GM12878 (cell line): ENCODE results near the gene OLFM2. TPM values are rescaled to one million over a fixed set of nuclear protein-coding genes. Genes with fewer than 3 reads are reported as not detected.

Source experiments
- ATAC-seq: fragments of 200-7000 bp; cut with Tn5 transposase; 3 replicates; pipeline ENCODE4 v1.9.1; 2020; ENCODE audit warnings: mild to moderate bottlenecking, moderate library complexity
- Bru-seq: library from RNA; stranded (reverse); fragments of 400-500 nt; gene quantifications from one replicate; lab custom pipeline; 2021; lab: Mats Ljungman, UMichigan
- BruChase-seq, 2 experiments: library from RNA; stranded (reverse); fragments of 400-500 nt; gene quantifications; one replicate each; lab custom pipeline; 2021; lab: Mats Ljungman, UMichigan
- BruUV-seq: library from RNA; stranded (reverse); fragments of 400-500 nt; replicated peaks from 2 replicates; lab custom pipeline; 2021; lab: Mats Ljungman, UMichigan
- CTCF ChIA-PET: fragments of 300-600 bp; sonication (Branson Sonifier 250); formaldehyde crosslinking; extraction: SDS; loops from one replicate; lab custom pipeline; 2021; ENCODE audit warnings: inconsistent platforms; lab: Yijun Ruan, JAX
- POLR2A ChIA-PET: fragments of 350-600 bp; formaldehyde crosslinking; extraction: SDS; loops from one replicate; lab custom pipeline; 2021; ENCODE audit warnings: inconsistent platforms; lab: Charles Lee
- RAD21 ChIA-PET: fragments of 300-600 bp; sonication (Branson Sonifier 250); formaldehyde crosslinking; loops from one replicate; lab custom pipeline; 2023; ENCODE audit warnings: antibody characterized with exemption; ENCODE audit not compliant: unreplicated experiment; lab: Charles Lee
- SMC1A ChIA-PET: fragments of 300-600 bp; sonication (Branson Sonifier 250); formaldehyde crosslinking; loops from one replicate; lab custom pipeline; 2023; ENCODE audit not compliant: unreplicated experiment, uncharacterized antibody; lab: Charles Lee
- DNase-seq: peaks from one replicate; pipeline ENCODE4 v3.0.0-alpha.2; 2011; ENCODE audit warnings: low read depth, low spot score
- FAIRE-seq: peaks from 3 replicates; lab custom pipeline; 2011; peaks lifted over from hg19 to GRCh38; lab: Jason Lieb, UNC
- H2AFZ ChIP-seq: 2 replicates; pipeline ENCODE4 v1.6.0; 2011; ENCODE audit warnings: low read depth, low read length, control low read depth; ENCODE audit not compliant: control insufficient read depth
- H3K27ac ChIP-seq: 2 replicates; pipeline ENCODE4 v1.5.1; 2011; ENCODE audit warnings: control low read depth; ENCODE audit not compliant: control insufficient read depth, insufficient read depth
- H3K27me3 ChIP-seq, 2 experiments: replicated peaks in 1 of 2; 2 replicates each; pipeline versions ENCODE4 v1.6.0 to v1.6.1; 2011; ENCODE audit warnings: low read length in 1 of 2; ENCODE audit not compliant: control insufficient read depth in 2 of 2, insufficient read depth in 2 of 2
- H3K36me3 ChIP-seq, 2 experiments: 2 replicates each; pipeline ENCODE4 v1.5.1; 2011; ENCODE audit warnings: low read length in 1 of 2; ENCODE audit not compliant: control insufficient read depth in 2 of 2, insufficient read depth in 2 of 2
- H3K4me1 ChIP-seq: 2 replicates; pipeline ENCODE4 v1.6.1; 2011; ENCODE audit warnings: mild to moderate bottlenecking, low read length, moderate library complexity, mixed read lengths; ENCODE audit not compliant: control insufficient read depth, insufficient read depth
- H3K4me2 ChIP-seq: 2 replicates; pipeline ENCODE4 v1.6.0; 2011; ENCODE audit warnings: control low read depth; ENCODE audit not compliant: control insufficient read depth, insufficient read depth
- H3K4me3 ChIP-seq: fragments of 200-600 bp; sonication (generic); 2 replicates; pipeline ENCODE4 v1.5.1; 2016
- H3K79me2 ChIP-seq: 2 replicates; pipeline ENCODE4 v1.6.0; 2011; ENCODE audit warnings: low read length; ENCODE audit not compliant: control insufficient read depth, insufficient read depth
- H3K9ac ChIP-seq: 2 replicates; pipeline ENCODE4 v1.8.0; 2011; ENCODE audit warnings: low read length, control low read depth, mixed read lengths; ENCODE audit not compliant: control insufficient read depth, insufficient read depth
- H3K9me3 ChIP-seq: replicated peaks from 3 replicates; pipeline ENCODE4 v1.5.1; 2011; ENCODE audit warnings: mild to moderate bottlenecking, low read length; ENCODE audit not compliant: control insufficient read depth, insufficient read depth
- H4K20me1 ChIP-seq: 2 replicates; pipeline ENCODE4 v1.6.0; 2011; ENCODE audit not compliant: control insufficient read depth, insufficient read depth
- BHLHE40 ChIP-seq, 2 experiments: fragments of 450-650 bp in 1 of 2; IDR thresholded peaks; 2 replicates each; pipeline ENCODE4 v1.6.1; 2011 to 2017; ENCODE audit warnings: low read depth in 2 of 2, borderline replicate concordance in 1 of 2, improper control_type of control experiment in 1 of 2, low read length in 1 of 2, mild to moderate bottlenecking in 1 of 2
- RAD51 ChIP-seq: fragments of 450-650 bp; IDR thresholded peaks from 2 replicates; pipeline ENCODE4 v1.6.1; 2016; ENCODE audit warnings: moderate library complexity, mild to moderate bottlenecking, inconsistent platforms
- RFX5 ChIP-seq: IDR thresholded peaks from 2 replicates; pipeline ENCODE4 v1.6.1; 2011; ENCODE audit warnings: low read depth, low read length, improper control_type of control experiment
- WGBS: methylation state at CpG from one replicate; pipeline ENCODE4 v1.1.6; 2016; ENCODE audit warnings: low lambda C conversion rate; ENCODE audit not compliant: insufficient replicate concordance, insufficient coverage; ENCODE audit errors: missing lambda C conversion rate; 5-methylcytosine and 5-hydroxymethylcytosine counted together
- in situ Hi-C: fragments of 300-500 bp; cut with MboI; formaldehyde crosslinking; loops from 9 replicates; pipeline ENCODE4 v1.14.3; 2018; ENCODE audit warnings: mixed read lengths
- intact Hi-C: fragments of 100-400 bp; cut with micrococcal nuclease; formaldehyde crosslinking; loops from one replicate; pipeline ENCODE4 v1.14.2; 2022; ENCODE audit not compliant: unreplicated experiment
- long read RNA-seq, 2 experiments: library from polyadenylated mRNA; unstranded; transcript quantifications; one replicate each; pipeline ENCODE4 v2.0.0, GENCODE V29; 2019 to 2020
- polyA minus RNA-seq, 3 experiments: library from RNA; depleted of rRNA, polyadenylated mRNA; stranded (reverse); fragments of >200 nt; gene quantifications; 2 replicates each; pipeline ENCODE4 v1.2.3, GENCODE V29; 2011
- polyA plus RNA-seq, 11 experiments: library from polyadenylated mRNA; depleted of rRNA in 4 of 11; unstranded in 6 of 11; stranded (reverse) in 5 of 11; fragments of >200 nt; fragmentation: Nextera tagmentation in 4 of 11; fragmentation: Illumina TruSeq in 1 of 11; extraction: Ambion mirVana in 4 of 11; extraction: Trizol in 1 of 11; gene quantifications; 1 replicate in 1 of 11; 2 replicates in 10 of 11; pipeline versions ENCODE4 v1.2.1 to v1.2.3, GENCODE V29; 2011 to 2016; ENCODE audit warnings: inconsistent platforms in 2 of 11, missing spikeins in 2 of 11, low read depth in 1 of 11
- total RNA-seq, 4 experiments: library from RNA; depleted of rRNA in 3 of 4; stranded (reverse); fragments of >200 nt in 3 of 4; fragmentation: Illumina TruSeq in 1 of 4; extraction: Trizol in 1 of 4; gene quantifications; 2 replicates each; pipeline versions ENCODE4 v1.2.1 to v1.2.3, GENCODE V29; 2013 to 2021
- TF ChIP-seq, protein P1 (sequence below): fragments of 450-650 bp; formaldehyde crosslinking; IDR thresholded peaks from 2 replicates; pipeline ENCODE4 v1.4.0; 2020; ENCODE audit warnings: mild to moderate bottlenecking, moderate library complexity

Gene OLFM2
- 0.56 TPM in 1 of 2 replicates, not detected in the other for total RNA-seq (2013; cell fraction: nucleolus; rRNA removed)
- total RNA-seq (2014; rRNA removed): not detected in 2 replicates
- not detected in 2 replicates for total RNA-seq (2014; rRNA removed; fragmentation: Illumina TruSeq; extraction: Trizol)
- total RNA-seq (2021): 0.16 and 0.36 TPM in 2 replicates
- polyA plus RNA-seq (2011; ENCODE audit: low read depth): not detected
- polyA plus RNA-seq (2011; rRNA removed): 2.4 and 3.5 TPM in 2 replicates
- 4.4 and 6.4 TPM in 2 replicates for polyA plus RNA-seq (2011; cell fraction: cytosol; rRNA removed)
- 1.4 and 2.7 TPM in 2 replicates for polyA plus RNA-seq (2011; cell fraction: nucleus; rRNA removed)
- polyA plus RNA-seq (2012): 0.15 and 0.31 TPM in 2 replicates
- polyA plus RNA-seq (2014; fragmentation: Illumina TruSeq; extraction: Trizol): 0.07 TPM in 1 of 2 replicates, not detected in the other
- not detected for polyA plus RNA-seq (2014; fragmentation: Nextera tagmentation; extraction: Ambion mirVana)
- 0.04 and 0.27 TPM in 2 replicates for polyA plus RNA-seq (2014; rRNA removed)
- under 1 TPM in 1 of 2 experiments, not detected in 1; 0.09 TPM for polyA plus RNA-seq (2016; fragmentation: Nextera tagmentation; extraction: Ambion mirVana)
- 2.2 and 4.4 TPM in 2 replicates for polyA minus RNA-seq (2011; rRNA and poly(A)+ RNA removed)
- polyA minus RNA-seq (2011; cell fraction: cytosol; rRNA and poly(A)+ RNA removed): 0.94 and 1.7 TPM in 2 replicates
- polyA minus RNA-seq (2011; cell fraction: nucleus; rRNA and poly(A)+ RNA removed): 0.57 and 1.5 TPM in 2 replicates
- percentile 12 among the genes with signal in this experiment for Bru-seq, nascent RNA
- percentile 9 among the genes with signal in this experiment for BruChase-seq, experiment 1, labeled RNA remaining after a 6-hour chase
- BruChase-seq, experiment 2, labeled RNA remaining after a 2-hour chase: percentile 4 among the genes with signal in this experiment
- long read RNA-seq, experiment 1: 0 reads
- long read RNA-seq, experiment 2, partial matches to known transcripts: 0 of 1 reads
- long read RNA-seq, experiment 2, other reads (novel, unspliced or antisense): 1 of 1 reads

DNA sequence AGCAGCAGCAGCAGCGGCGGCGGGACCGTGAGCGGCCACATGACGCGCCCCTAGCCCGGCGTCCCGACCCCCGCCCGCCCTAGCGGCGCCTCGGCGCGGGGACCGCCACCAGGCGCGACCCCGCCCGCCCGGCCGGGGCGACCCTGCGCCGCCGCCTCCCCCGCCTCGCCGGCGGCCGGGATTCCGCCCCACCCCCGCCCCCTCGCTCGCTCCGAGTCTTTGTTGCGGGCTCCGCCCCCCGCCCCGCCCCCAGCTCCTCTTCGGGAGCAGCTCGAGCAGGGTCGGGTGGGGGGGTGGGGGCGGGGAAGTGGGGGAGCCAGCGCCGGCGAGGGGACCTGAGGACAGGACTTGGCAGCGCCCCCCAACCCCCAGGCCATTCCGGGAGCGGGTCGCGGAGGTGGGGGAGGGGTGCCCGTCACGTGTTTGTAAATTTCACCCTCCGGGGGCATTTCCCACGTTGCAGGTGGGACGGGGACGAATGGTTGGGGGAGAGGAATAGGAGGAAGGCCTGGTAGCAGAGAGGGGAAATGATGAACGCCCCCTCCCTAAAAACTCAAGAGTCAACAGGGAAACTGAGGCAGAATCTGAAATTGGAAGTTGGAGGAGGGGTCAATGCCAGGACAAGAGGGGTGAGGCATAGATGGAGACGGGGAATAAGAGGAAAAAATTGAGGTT is at the start of gene OLFM2:
OLFM2 (minus strand) TSS at position 190 of the 675 bp plus-strand sequence; CDS start at position 41, 149 bp downstream.
- H3K9ac ChIP-seq: no peak within 1 kb of the TSS
- ChIA-PET SMC1A (interaction anchor here (1.4 kb wide), 1 partner anchor 91 kb away, joined by 4 read pairs; no protein-coding TSS in a partner anchor), CTCF (interaction anchor here (1.5 kb wide), 1 partner anchor 63 kb away, joined by 9 read pairs; no protein-coding TSS in a partner anchor), RAD21 (interaction anchor here (0.6 kb wide), 1 partner anchor 437 kb away, joined by 3 read pairs; no protein-coding TSS in a partner anchor), POLR2A (no interaction called here)
- H3K79me2 ChIP-seq: no peaks in the 10 kb centered on the region
- intact Hi-C loops: no loop called here
- H3K27me3 ChIP-seq: no peaks in the 10 kb centered on the region
- FAIRE-seq (no peak), DNase-seq (no peak), ATAC-seq (no peak)
- no peak within 1 kb of the TSS for H2AFZ ChIP-seq
- peak within 1 kb of the TSS; percentile 59 for H3K4me2 ChIP-seq
- peak; percentile 35; the same call in 1 of the 2 replicates for TF ChIP-seq RAD51
- no peak for TF ChIP-seq RFX5
- TF ChIP-seq, protein P1, sequence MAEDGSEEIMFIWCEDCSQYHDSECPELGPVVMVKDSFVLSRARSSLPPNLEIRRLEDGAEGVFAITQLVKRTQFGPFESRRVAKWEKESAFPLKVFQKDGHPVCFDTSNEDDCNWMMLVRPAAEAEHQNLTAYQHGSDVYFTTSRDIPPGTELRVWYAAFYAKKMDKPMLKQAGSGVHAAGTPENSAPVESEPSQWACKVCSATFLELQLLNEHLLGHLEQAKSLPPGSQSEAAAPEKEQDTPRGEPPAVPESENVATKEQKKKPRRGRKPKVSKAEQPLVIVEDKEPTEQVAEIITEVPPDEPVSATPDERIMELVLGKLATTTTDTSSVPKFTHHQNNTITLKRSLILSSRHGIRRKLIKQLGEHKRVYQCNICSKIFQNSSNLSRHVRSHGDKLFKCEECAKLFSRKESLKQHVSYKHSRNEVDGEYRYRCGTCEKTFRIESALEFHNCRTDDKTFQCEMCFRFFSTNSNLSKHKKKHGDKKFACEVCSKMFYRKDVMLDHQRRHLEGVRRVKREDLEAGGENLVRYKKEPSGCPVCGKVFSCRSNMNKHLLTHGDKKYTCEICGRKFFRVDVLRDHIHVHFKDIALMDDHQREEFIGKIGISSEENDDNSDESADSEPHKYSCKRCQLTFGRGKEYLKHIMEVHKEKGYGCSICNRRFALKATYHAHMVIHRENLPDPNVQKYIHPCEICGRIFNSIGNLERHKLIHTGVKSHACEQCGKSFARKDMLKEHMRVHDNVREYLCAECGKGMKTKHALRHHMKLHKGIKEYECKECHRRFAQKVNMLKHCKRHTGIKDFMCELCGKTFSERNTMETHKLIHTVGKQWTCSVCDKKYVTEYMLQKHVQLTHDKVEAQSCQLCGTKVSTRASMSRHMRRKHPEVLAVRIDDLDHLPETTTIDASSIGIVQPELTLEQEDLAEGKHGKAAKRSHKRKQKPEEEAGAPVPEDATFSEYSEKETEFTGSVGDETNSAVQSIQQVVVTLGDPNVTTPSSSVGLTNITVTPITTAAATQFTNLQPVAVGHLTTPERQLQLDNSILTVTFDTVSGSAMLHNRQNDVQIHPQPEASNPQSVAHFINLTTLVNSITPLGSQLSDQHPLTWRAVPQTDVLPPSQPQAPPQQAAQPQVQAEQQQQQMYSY (CRISPR knock-in tag): no peak
- peak; percentile 13 to 67; a peak in 3 of 4 replicates for TF ChIP-seq BHLHE40 (IDR thresholded peaks at IDR 0.05; ENCODE audit: borderline replicate concordance in 1 of 2, low read depth in 2 of 2, low read length in 1 of 2)
- H4K20me1 ChIP-seq: no peaks in the 10 kb centered on the region
- no peaks in the 10 kb centered on the region for H3K4me1 ChIP-seq
- H3K36me3 ChIP-seq: no peaks in the 10 kb centered on the region
- H3K9me3 ChIP-seq: no peaks in the 10 kb centered on the region; the same call in 2 of the 3 replicates
- in situ Hi-C loops: loop anchor here (5.0 kb wide), 1 partner anchor 321 kb away; no protein-coding TSS in a partner anchor
- 7% methylated on average over 13 of the region's 62 CpGs for WGBS
- BruUV-seq: no TSS peak
- no peak within 1 kb of the TSS for H3K27ac ChIP-seq
- H3K4me3 ChIP-seq: no peak within 1 kb of the TSS
